Measurements from ENCODE around the gene PDYN. TPM values are rescaled to one million over a fixed set of nuclear protein-coding genes. Genes with fewer than 3 reads are reported as not detected.

Gene PDYN
- total and polyA plus RNA-seq, 8 donors: not detected

- peaks cover 0 to under 1% (median 0%) of the 10 kb centered on the region in 3 donors for H3K27me3 ChIP-seq
- no peaks in the 10 kb centered on the region for H3K9me3 ChIP-seq
- no peak for DNase-seq
- intact Hi-C loops (cut with DNase I; ENCODE audit: low total_unique reads): no loop called here
- WGBS, 5 donors: 91 to 96% (median 93%) methylated on average over 21 to 25 of the region's 25 CpGs
- no peak overlapping the region for H3K4me3 ChIP-seq
- TF ChIP-seq EP300 (IDR thresholded peaks at IDR 0.05) (no peak), CTCF (IDR thresholded peaks at IDR 0.05) (no peak), POLR2AphosphoS5 (IDR thresholded peaks at IDR 0.05) (no peak), POLR2A (IDR thresholded peaks at IDR 0.05) (no peak)
- H3K27ac ChIP-seq: no peak overlapping the region
- H3K4me1 ChIP-seq: peaks cover 0 to 29% (median 7%) of the 10 kb centered on the region in 4 donors
- H3K36me3 ChIP-seq: peaks cover 0 to 45% (median 39%) of the 10 kb centered on the region in 4 donors
These were observed 56.4 kb downstream of the PDYN start for GRCh38 chr20:1937316-1937976.

- WGBS, 5 donors: 51 to 66% (median 56%) methylated on average over 15 of the region's 15 CpGs
- Histone ChIP-seq H3K4me1 (peaks cover 0 to 29% (median 3%) of the 10 kb centered on the region in 4 donors), H3K36me3 (peaks cover 0 to 53% (median 39%) of the 10 kb centered on the region in 4 donors), H3K27me3 (no peaks in the 10 kb centered on the region), H3K9me3 (no peaks in the 10 kb centered on the region), H3K4me3 (no peak overlapping the region), H3K27ac (peak overlapping the region in 4 of 5 donors; percentile 20 to 44 (median 38))
- peak in 1 of 2 donors; percentile 49 for DNase-seq
- TF ChIP-seq POLR2A (IDR thresholded peaks at IDR 0.05): no peak
- TF ChIP-seq POLR2AphosphoS5 (IDR thresholded peaks at IDR 0.05): no peak
- no peak for TF ChIP-seq CTCF (IDR thresholded peaks at IDR 0.05)
- TF ChIP-seq EP300 (IDR thresholded peaks at IDR 0.05): no peak
- intact Hi-C loops (cut with DNase I; ENCODE audit: low total_unique reads): no loop called here
These were observed 58.0 kb downstream of the PDYN start for GRCh38 chr20:1935696-1936366.

GRCh38 chr20:1934721-1935573 lies 58.9 kb downstream of the PDYN start:
- peak in 1 of 2 donors; percentile 60 for DNase-seq
- TF ChIP-seq POLR2AphosphoS5 (IDR thresholded peaks at IDR 0.05) (peak in 2 of 3 donors; percentile 36 to 51), CTCF (IDR thresholded peaks at IDR 0.05) (no peak)
- H3K4me3 ChIP-seq: no peak overlapping the region
- 79 to 86% (median 82%) methylated on average over 19 of the region's 19 CpGs for WGBS, 5 donors
- intact Hi-C loops (cut with DNase I; ENCODE audit: low total_unique reads): no loop called here
- no peaks in the 10 kb centered on the region for H3K9me3 ChIP-seq
- H3K27me3 ChIP-seq: no peaks in the 10 kb centered on the region
- H3K4me1 ChIP-seq: peaks cover 0 to 29% (median 2%) of the 10 kb centered on the region in 4 donors
- peaks cover 0 to 58% (median 40%) of the 10 kb centered on the region in 4 donors for H3K36me3 ChIP-seq
- H3K27ac ChIP-seq: peak overlapping the region in 4 of 5 donors; percentile 20 to 44 (median 38)

GRCh38 chr20:1934156-1934555 lies 59.7 kb downstream of the PDYN start:
- WGBS, 5 donors: 52 to 80% (median 73%) methylated on average over 1 of the region's 1 CpG
- no peak overlapping the region for H3K4me3 ChIP-seq
- H3K9me3 ChIP-seq: no peaks in the 10 kb centered on the region
- peak overlapping the region in 3 of 5 donors; percentile 20 to 49 (median 44) for H3K27ac ChIP-seq
- intact Hi-C loops (cut with DNase I; ENCODE audit: low total_unique reads): no loop called here
- H3K4me1 ChIP-seq: peaks cover 0 to 29% (median 2%) of the 10 kb centered on the region in 4 donors
- no peak for TF ChIP-seq CTCF (IDR thresholded peaks at IDR 0.05)
- TF ChIP-seq POLR2A (IDR thresholded peaks at IDR 0.05): no peak
- no peak for TF ChIP-seq EP300 (IDR thresholded peaks at IDR 0.05)
- peak in 1 of 3 donors; percentile 8 for TF ChIP-seq POLR2AphosphoS5 (IDR thresholded peaks at IDR 0.05)
- peak in 1 of 2 donors; percentile 63 for DNase-seq
- H3K27me3 ChIP-seq: no peaks in the 10 kb centered on the region
- H3K36me3 ChIP-seq: peaks cover 0 to 61% (median 42%) of the 10 kb centered on the region in 4 donors

Measured in stomach (tissue), 9 donors.